Adrenal gland (tissue), 12 donors: ENCODE measurements around the gene MICAL3. TPM values are rescaled to one million over a fixed set of nuclear protein-coding genes. Genes with fewer than 3 reads are reported as not detected.
"Not testable (repeated sequence)": the region's sequence is repeated elsewhere in the genome, so short reads cannot be mapped to it uniquely, and the experiment has no call there.

Experiments
- DNase-seq, 7 donors: peaks; one replicate each; pipeline ENCODE4 v3.0.0-alpha.2; 2019 to 2020
- H3K27ac ChIP-seq, 5 donors: fragments of 200-600 bp; sonication (generic) in 4 of 5; 1 replicate in 3 of 5; 2 replicates in 2 of 5; pipeline versions ENCODE4 v1.5.1 to v1.8.0; 2016 to 2020; ENCODE audit warnings: mild to moderate bottlenecking in 1 of 5
- H3K27me3 ChIP-seq: fragments of 200-600 bp; 2 replicates; pipeline ENCODE4 v1.8.0; 2021
- H3K36me3 ChIP-seq, 2 donors: fragments of 200-600 bp; replicated peaks in 1 of 2; 1 replicate in 1 of 2; 2 replicates in 1 of 2; pipeline versions ENCODE4 v1.5.1 to v1.8.0; 2018 to 2022
- H3K4me1 ChIP-seq, 2 donors: fragments of 200-600 bp; replicated peaks in 1 of 2; 1 replicate in 1 of 2; 2 replicates in 1 of 2; pipeline versions ENCODE4 v1.5.1 to v1.8.0; 2018 to 2021
- H3K4me3 ChIP-seq, 4 donors: fragments of 200-600 bp; sonication (generic) in 3 of 4; one replicate each; pipeline ENCODE4 v1.5.1; 2016 to 2018
- H3K9me3 ChIP-seq, 3 donors: fragments of 200-600 bp; sonication (generic) in 1 of 3; replicated peaks in 1 of 3; 1 replicate in 2 of 3; 2 replicates in 1 of 3; pipeline versions ENCODE4 v1.5.1 to v1.8.0; 2016 to 2021
- POLR2A ChIP-seq, 2 donors: fragments of 450-650 bp; IDR thresholded peaks; one replicate each; pipeline ENCODE4 v1.6.1; 2017; ENCODE audit warnings: antibody characterized with exemption in 2 of 2, mild to moderate bottlenecking in 2 of 2, moderate library complexity in 1 of 2
- WGBS, 4 donors: extraction: QIAGEN DNeasy Blood & Tissue Kit in 2 of 4; methylation state at CpG; one replicate each; pipeline versions ENCODE4 v1.1.5 to v1.1.7; 2013 to 2017; 5-methylcytosine and 5-hydroxymethylcytosine counted together
- intact Hi-C, 2 donors: fragments of 100-400 bp; cut with DNase I; formaldehyde crosslinking; loops; one replicate each; pipeline versions ENCODE4 v1.14.1 to v1.15.0; 2022 to 2023
- polyA plus RNA-seq, 3 donors: library from polyadenylated mRNA; stranded (reverse); fragments of 200-250 nt in 2 of 3; fragments of 350-450 nt in 1 of 3; fragmentation: Illumina TruSeq in 1 of 3; extraction: RNeasy Lipid Tissue Mini Kit (QIAGEN cat#74804) in 1 of 3; gene quantifications; one replicate each; pipeline ENCODE4 v1.2.3, GENCODE V29; 2013 to 2014
- total RNA-seq, 9 donors: library from RNA; depleted of rRNA in 4 of 9; stranded (reverse); fragments of >200 nt in 4 of 9; fragments of 120-200 nt in 1 of 9; fragmentation: NEBNext Ultra II Directional in 1 of 9; extraction: Animal tissue kit (Norgen Biotek cat#: 25700) in 1 of 9; gene quantifications; one replicate each; pipeline versions ENCODE4 v1.1.0 to v1.2.4, GENCODE V29; 2013 to 2023
- TF ChIP-seq, protein P1 (sequence below), 6 experiments: fragments of 450-650 bp in 4 of 6; fragments of 200-600 bp in 2 of 6; sonication (generic) in 1 of 6; IDR thresholded peaks; 1 replicate in 5 of 6; 2 replicates in 1 of 6; pipeline versions ENCODE4 v1.5.1 to v1.8.0; 2016 to 2021; ENCODE audit warnings: antibody characterized with exemption in 6 of 6, mild to moderate bottlenecking in 2 of 6, moderate library complexity in 1 of 6
- donor health status: healthy with polysubstance abuse.
- donor health status: Bipolar disorder and iron deficiency.
- donor health status: DM: yes; HTN: yes; CAD: no.
- donor health status: DM: no; HTN: no; CAD: no.
- donor health status: DM: no; HTN: no; CAD: no.
- donor health status: DM: yes; HTN: yes; CAD: no.

MICAL3 gene
- total and polyA plus RNA-seq, 12 donors, result 10.9 to 82.6 (median 34.4) TPM

DNA sequence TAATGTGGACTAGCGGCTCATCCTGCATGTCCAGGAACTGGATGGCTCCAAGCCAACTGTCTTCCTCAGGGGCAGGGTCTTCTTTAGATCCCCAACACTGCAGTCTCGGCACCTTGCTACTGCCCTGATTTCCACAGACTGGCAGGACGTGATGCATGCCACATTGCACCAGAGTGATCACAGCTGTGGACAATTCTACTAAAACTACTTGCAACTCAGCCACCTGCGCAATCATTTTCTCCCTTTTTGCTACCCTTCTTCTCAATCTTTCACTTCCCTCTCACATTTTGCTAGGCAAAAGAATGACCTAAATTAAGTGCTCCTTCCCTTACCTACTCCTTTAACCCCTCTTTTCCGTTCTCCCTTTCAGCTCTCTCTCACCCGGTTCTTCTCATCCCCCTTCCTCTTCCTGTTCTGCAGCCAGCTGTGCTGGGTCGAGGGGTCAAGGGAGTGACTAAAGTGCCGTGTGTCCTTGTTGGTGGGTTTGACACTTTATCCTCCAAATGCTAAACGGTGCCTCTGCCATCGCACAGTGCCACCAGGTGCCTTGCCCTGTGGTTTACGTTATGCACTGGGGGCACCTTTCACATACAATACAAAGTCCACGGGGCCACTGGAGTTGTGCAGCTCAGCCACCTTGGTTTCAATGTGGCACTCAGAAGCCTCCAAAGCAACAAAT, 42.0 kb upstream of the MICAL3 start:
- no peaks in the 10 kb centered on the region for H3K4me1 ChIP-seq
- intact Hi-C loops, result no loop called here
- no peak overlapping the region for H3K27ac ChIP-seq
- no peak overlapping the region for H3K4me3 ChIP-seq
- H3K36me3 ChIP-seq, result no peaks in the 10 kb centered on the region
- TF ChIP-seq, protein P1, sequence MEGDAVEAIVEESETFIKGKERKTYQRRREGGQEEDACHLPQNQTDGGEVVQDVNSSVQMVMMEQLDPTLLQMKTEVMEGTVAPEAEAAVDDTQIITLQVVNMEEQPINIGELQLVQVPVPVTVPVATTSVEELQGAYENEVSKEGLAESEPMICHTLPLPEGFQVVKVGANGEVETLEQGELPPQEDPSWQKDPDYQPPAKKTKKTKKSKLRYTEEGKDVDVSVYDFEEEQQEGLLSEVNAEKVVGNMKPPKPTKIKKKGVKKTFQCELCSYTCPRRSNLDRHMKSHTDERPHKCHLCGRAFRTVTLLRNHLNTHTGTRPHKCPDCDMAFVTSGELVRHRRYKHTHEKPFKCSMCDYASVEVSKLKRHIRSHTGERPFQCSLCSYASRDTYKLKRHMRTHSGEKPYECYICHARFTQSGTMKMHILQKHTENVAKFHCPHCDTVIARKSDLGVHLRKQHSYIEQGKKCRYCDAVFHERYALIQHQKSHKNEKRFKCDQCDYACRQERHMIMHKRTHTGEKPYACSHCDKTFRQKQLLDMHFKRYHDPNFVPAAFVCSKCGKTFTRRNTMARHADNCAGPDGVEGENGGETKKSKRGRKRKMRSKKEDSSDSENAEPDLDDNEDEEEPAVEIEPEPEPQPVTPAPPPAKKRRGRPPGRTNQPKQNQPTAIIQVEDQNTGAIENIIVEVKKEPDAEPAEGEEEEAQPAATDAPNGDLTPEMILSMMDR (IDR thresholded peaks at IDR 0.05), result no peak
- no peak for TF ChIP-seq POLR2A (IDR thresholded peaks at IDR 0.05)
- H3K27me3 ChIP-seq, result no peaks in the 10 kb centered on the region
- 47 to 64% (median 57%) methylated on average over 11 to 12 of the region's 12 CpGs for WGBS, 4 donors
- H3K9me3 ChIP-seq, result no peaks in the 10 kb centered on the region
- DNase-seq, result peak in 1 of 7 donors; percentile 9

DNA sequence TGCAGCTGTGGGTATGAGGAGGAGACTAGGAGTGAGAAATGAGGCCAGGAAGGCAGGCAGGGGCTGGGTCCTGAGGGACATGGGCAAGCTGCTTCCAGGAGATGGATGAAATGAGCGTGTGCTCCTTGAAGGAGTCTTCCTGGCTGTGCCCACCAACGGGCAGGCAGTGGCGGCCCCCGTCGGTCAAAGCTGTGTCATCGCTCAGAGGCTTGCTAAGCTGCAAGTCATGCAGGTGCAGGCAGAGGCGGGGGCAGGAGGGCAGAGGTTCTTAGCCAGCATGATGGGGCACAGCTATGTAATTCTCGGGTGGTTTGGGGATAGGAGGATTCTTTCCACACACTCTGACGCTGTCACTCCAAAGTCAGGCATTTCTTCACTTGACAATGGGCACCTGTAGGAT, 40.9 kb upstream of the MICAL3 start:
- H3K4me3 ChIP-seq, result no peak overlapping the region
- H3K4me1 ChIP-seq, result no peaks in the 10 kb centered on the region
- TF ChIP-seq, protein P1 (IDR thresholded peaks at IDR 0.05), result no peak
- TF ChIP-seq POLR2A (IDR thresholded peaks at IDR 0.05), result no peak
- intact Hi-C loops, result no loop called here
- no peaks in the 10 kb centered on the region for H3K27me3 ChIP-seq
- DNase-seq, result peak in 1 of 7 donors; percentile 13
- no peaks in the 10 kb centered on the region for H3K9me3 ChIP-seq
- WGBS, 4 donors, result 63 to 81% (median 74%) methylated on average over 9 of the region's 9 CpGs
- H3K27ac ChIP-seq, result no peak overlapping the region
- no peaks in the 10 kb centered on the region for H3K36me3 ChIP-seq

DNA sequence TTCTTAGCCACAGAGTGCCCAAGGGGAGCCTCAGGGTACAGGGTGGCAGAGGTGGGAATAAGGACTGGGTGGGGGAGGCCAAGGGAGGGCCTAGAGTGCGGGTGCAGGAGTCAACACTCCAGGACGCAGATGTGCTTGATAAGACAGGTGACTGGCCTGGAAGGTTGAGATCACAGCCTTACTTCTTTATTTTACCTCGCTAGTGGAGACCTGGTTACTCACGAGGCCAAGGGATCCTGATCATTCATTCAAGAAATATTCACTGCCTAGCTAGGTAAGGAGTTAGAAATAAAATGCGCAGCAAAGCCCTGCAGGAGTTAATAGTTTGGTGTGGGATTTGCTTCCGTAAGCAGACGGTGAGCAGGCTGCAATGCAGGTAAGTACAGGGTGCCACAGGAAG, 40.3 kb upstream of the MICAL3 start:
- no peaks in the 10 kb centered on the region for H3K9me3 ChIP-seq
- H3K27me3 ChIP-seq, result no peaks in the 10 kb centered on the region
- intact Hi-C loops, result no loop called here
- no peaks in the 10 kb centered on the region for H3K36me3 ChIP-seq
- no peaks in the 10 kb centered on the region for H3K4me1 ChIP-seq
- 89 to 93% (median 91%) methylated on average over 7 of the region's 7 CpGs for WGBS, 4 donors
- TF ChIP-seq, protein P1 (IDR thresholded peaks at IDR 0.05), result no peak
- no peak for TF ChIP-seq POLR2A (IDR thresholded peaks at IDR 0.05)
- no peak overlapping the region for H3K27ac ChIP-seq
- H3K4me3 ChIP-seq, result no peak overlapping the region
- no peak for DNase-seq

DNA sequence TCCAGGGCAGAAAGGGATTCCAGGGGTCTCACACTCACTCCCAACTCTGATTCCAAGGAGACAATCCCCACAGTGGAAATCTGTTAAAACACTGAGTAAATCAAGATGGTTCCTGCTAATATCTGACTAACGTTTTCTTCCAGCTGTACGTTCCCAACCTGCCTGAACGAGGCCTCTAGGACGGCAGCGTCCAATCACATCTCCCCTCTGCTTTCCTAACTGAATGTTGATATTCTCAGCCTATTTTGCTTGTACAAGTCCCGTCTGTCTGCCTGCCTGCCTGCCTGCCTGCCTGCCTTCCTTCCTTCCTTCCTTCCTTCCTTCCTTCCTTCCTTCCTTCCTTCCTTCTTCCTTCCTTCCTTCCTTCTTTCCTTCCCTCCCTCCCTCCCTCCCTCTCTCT, 39.4 kb upstream of the MICAL3 start:
- H3K4me1 ChIP-seq, H3K4me3 ChIP-seq, H3K36me3 ChIP-seq, H3K27me3 ChIP-seq, intact Hi-C loops, H3K27ac ChIP-seq, H3K9me3 ChIP-seq: not testable (repeated sequence)
- WGBS, 4 donors, result 72 to 87% (median 83%) methylated on average over 6 of the region's 6 CpGs
- DNase-seq, result peak in 1 of 7 donors; percentile 9

DNA sequence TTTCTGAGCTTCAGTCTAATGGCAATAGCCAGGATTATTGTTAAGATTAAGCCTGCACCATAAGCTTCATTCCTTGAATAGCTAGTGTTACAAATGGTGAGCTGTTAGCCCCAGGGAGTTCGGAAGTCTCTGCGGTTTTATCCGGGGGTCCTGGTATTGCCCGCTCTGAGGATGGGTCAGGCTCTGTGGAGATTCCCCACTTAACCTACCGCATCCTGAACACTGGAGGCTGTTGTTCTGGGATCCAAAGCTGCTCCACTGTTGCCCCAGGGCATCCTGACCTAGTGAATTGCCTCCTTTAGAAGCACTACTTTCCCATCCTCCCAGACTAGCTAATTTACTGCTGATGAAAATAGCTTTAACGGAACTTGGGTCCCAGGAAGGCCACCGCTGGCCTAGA, 38.9 kb upstream of the MICAL3 start:
- no peak overlapping the region for H3K27ac ChIP-seq
- H3K36me3 ChIP-seq, result no peaks in the 10 kb centered on the region
- no peaks in the 10 kb centered on the region for H3K9me3 ChIP-seq
- intact Hi-C loops, result no loop called here
- H3K27me3 ChIP-seq, result no peaks in the 10 kb centered on the region
- no peaks in the 10 kb centered on the region for H3K4me1 ChIP-seq
- no peak for TF ChIP-seq POLR2A (IDR thresholded peaks at IDR 0.05)
- TF ChIP-seq, protein P1 (IDR thresholded peaks at IDR 0.05), result no peak
- no peak overlapping the region for H3K4me3 ChIP-seq
- WGBS, 4 donors, result 85 to 92% (median 89%) methylated on average over 7 of the region's 7 CpGs
- no peak for DNase-seq
